HG03066 (cell line): Measurements from ENCODE around the gene CAMK1D.

Source experiments
- ATAC-seq: cut with Tn5 transposase; IDR thresholded peaks from one replicate; pipeline ENCODE4 v1.9.1; 2021; ENCODE audit warnings: low read depth; ENCODE audit not compliant: unreplicated experiment

The CAMK1D gene

DNA sequence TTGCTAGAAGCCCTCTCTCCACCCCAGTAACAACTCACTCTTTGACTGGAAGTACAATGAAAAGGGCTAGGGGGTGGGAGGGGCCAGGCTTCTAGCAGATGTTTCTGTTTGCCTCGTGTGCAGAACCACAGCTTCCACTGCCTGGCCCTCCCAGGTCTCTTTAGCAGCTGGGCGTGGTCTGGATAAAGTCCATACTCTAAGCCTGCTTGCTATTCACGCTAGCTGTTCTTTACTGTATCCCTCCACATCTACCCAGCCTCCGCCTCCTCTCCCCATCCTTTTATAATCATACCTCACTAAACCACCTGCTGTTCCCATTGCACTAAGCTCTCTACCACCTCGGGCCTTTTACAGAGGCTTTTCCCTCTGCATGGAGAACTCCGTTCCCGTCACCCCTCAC is 288.8 kb downstream of the CAMK1D start:
- no peak for ATAC-seq

DNA sequence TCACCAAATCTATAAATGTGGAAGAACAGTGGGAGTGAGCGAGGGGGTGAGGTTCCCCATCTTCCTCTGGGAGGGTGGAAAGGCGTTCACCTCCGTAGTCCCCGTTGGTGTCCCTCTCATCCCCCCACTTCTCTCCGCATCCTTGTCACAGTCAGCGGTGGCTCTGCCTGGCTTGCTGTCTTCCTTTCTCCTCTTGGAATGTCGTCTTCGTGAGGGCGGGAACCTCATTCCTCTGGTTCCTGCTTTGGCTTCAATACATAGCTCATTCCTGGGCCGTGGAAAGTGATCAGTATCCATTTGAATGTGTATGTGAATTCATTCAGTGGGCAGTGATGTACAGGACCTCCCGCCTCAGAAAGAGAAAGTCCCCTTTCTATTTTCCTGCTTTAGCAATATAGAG is 289.4 kb downstream of the CAMK1D start:
- no peak for ATAC-seq

DNA sequence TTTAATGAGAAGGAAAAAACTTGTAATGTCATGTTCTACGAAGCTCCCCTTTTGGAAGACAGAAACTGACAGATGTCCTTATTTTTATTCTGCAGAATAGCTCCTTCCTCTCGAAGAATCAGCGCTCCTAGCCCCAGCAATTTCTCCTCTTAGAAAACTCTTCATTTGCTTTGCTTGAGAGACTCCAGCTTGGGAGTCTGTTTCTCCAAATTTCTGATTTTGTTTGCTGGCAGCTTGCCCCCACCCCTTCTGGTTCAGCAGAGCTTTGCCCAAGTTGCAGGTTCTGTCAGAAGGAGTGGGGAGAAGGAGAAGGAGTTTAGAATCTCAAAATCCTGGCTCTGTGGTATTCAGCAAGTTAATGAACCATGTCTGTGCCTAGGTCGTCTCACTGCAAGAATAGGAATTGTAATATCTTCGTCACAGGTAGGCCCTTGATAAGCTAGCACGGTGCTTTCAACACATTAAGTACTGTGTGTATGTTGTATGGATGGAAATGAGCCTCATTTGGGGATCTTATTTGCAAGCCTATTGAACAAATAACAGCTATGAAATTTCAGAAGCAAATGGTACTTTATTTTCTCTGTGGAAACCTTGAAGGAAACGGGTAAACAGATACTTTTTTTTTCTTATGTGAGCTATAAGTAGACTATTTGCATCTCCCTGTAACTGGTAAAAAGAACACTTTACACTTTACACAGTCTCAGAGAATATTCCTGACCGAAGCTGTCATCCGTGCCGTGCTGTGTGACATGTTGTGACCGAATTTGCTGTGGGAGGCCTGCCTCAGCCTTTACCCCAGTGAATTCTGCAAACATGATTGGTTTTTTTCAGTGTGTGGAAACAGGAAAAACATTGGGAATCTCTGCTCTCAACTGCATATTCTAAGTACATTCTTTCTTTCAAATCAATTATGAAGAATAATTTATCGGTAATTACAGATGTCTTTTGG is 290.9 kb downstream of the CAMK1D start:
- no peak for ATAC-seq

DNA sequence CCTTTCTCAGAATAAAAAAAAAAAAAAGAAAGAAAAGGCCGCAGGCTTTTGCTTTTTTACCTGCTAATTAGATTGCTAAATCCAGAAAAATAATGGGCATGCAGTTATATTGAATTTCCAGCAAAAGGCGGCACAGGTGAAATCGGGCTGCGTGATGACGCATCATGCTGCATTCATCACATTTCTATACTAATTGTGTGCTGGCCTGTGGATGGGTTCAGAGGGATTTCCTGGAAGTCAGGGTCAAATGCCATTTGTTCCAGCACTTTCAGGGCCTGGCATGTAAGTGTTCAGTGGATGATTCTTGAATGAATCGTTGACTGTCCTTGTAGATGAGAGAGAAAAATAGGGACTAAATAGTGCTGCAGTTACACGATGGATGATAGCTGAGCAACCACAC is 292.7 kb downstream of the CAMK1D start:
- ATAC-seq, result no peak

DNA sequence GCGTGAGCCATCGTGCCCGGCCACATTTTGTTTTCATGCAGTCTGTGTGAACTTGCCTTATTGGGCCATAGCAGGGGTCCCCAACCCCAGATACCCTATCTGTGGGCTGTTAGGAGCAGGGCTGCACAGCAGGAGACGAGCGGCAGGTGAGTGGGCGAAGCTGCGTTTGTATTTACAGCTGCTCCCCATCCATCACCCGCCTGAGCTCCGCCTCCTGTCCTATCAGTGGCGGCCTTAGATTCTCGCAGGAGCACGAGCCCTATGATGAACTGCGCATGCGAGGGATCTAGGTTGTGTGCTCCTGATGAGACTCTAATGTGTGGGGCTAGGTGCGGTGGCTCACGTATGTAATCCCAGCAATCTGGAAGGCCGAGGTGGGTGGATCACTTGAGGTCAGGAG is 293.9 kb downstream of the CAMK1D start:
- no peak for ATAC-seq

DNA sequence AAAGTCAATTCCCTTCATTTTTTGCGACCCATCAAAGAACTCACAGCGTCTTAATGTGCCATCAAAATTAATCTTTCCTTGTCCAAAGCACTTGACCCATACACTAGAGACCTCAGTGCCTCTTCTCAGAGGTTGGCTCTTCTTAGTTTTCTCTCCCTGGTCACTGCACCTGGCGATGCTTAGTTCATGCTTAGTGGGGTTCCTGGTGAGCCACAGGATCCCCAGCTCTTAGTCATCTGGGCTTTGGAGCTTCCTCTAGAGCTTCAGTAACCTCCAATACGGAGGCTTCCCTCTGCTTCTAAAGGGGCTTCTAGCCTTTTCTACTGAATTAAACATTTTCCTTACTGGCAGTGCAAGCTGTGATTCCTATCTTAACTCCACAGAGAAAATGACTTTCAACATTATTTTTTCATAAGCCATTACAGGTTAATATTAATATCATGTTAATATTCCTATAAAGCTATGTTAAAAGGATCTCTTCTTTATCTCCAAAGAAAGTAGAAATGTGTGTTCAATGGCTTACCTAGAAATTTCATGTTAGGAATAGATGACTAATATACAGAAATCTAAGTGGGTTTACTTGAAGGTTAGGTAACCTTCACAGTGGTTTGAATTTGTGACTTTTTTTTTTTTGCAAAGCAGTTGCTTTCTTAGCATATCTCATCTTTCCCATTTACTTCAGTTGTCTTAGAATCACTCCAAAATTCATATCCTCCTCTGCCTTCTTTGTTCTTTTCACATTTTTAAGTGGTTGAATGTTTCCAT is 295.2 kb downstream of the CAMK1D start:
- no peak for ATAC-seq

DNA sequence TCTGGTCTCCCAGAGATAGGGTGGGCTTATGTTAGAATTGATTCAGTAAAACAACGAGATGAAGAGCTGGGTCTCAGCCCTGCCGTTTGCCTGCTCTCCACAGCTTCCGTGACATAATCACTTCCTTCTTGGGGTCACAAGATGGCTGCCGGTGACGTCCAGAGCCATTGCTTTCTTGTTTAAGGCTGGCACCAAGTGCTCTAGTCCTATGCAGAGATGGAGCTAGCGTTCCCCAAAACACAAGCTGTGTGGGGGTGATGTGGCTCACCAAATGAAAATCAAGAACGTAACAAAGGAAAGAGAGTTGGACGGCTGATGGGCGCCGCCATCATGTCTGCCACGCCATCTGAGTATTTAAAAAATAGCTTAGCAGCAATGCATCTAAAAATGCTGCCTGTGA is 296.1 kb downstream of the CAMK1D start:
- no peak for ATAC-seq

DNA sequence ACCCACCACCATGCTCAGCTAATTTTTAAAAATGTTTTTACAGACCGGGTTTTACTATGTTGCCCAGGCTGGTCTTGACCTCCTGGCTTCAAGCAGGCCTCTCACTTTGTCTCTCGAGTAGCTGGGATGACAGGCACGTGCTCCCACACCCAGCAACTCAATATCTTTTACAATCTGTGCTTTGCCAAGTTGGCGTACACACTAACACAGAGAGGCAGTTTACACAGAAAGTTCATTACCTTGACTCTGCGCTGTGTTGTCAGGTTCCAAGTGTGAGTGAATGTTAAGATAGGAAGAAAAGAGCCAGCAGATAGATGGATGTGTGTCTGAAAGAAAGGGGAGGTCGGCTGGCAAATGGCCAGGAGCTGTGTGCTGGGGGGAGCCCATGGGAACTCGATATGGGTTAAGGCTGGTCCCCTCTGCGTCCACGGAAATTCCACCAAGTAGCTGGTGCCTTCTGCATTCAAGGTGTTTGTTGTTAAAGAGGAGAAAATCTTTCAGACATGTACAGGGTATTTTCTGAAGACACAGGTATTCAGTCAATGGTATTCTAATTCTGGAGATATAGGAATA is 299.8 kb downstream of the CAMK1D start:
- ATAC-seq, result no peak

DNA sequence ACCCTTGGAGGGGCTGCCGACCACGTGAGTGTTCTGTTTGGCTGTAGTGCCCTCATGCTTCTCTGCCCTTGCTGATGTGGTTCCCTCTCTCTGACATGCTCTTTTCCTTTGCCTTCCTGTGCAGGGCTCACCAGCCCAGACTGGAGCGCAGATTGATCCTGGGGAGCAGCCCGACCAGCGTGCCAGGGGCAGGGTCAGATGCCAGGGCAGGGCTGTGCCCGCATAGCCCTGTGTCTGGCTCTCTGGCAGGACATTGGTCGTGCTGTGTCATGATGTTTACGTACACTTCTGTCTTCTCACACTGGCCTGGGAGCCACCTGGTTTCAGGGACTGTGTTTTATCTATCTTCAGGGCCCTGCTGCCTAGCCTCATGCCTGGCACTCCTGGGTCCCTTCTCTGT is 300.8 kb downstream of the CAMK1D start:
- ATAC-seq, result no peak

DNA sequence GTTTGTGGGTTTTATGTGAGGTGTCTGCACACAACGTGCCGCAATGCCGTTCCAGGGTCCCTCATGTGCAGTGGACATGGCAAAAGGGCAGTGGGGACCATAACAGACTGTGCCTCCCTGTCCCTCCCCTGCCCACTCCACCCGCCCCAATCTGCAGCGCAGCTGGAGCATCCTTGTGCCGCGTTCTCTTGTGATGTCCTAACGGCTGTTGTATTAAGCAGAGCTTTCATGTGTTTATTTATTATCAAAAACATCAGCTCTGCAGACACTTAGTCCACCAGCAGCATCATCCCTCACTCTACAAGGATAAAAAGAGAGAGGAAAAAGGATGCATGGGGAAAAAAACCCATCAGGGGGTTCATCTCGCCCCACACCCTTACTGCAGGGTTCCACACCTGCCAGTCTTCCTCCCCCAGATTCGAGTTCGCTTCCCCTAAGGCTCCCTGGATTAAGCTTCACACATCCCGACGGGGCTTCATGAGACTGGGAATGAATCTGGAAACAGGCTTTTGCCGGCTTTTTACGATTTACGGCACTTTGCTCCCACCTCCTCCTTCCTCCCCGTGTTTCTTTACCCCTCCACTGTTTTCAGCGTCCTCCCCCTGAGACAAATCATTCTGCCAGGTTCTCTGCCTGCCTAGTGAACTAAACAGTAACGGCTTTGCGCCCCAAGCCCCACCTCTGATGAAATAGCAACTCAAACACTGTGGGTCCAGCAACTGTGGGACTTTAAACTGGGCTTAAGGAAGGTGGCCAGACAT is 301.4 kb downstream of the CAMK1D start:
- no peak for ATAC-seq

DNA sequence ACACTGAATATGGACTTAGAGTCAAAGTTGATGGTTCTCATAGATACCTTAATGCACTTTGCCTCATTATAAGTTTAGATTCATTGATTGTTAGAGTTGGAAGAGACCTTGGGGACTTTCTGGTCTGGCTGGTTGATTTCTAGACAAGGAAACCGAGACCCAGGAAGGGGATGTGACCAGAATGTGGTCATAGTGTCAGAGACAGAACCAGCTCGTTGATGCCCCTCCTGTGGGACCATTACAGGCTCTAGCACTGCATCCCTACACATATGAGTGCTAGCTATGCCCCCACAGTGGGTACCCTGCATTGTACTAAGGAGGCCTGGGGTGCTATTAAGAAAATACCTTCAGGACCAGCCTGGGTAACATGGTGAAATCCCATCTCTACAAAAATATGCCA is 306.6 kb downstream of the CAMK1D start:
- ATAC-seq, result no peak

DNA sequence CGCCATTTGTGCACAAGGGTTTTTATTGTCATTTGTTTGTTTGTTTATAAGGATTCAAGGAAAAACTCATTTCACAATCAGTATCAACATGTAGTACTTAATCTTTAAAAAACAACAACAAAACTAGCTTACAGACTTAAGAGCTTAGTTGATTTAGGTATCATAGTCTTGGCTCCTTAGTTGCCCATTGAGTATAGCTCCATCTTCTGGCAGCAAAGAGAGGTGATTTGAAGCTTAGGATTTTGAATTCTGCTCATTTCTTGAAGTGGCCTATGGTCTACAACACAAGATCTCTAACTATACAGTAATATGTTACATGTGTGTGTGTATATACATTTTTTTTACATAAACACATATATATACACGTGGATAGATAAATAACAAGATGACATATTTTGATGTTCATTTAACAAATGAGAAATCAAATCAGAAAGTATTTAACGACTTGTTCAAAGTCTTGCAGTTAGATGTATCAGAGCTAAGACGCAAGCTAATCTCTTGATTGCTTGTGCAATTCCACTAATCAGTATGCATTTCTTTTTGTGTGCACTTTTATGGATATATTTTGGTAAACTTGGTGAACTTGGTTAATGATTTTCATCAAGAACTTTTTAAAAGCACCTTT is 307.3 kb downstream of the CAMK1D start:
- no peak for ATAC-seq

DNA sequence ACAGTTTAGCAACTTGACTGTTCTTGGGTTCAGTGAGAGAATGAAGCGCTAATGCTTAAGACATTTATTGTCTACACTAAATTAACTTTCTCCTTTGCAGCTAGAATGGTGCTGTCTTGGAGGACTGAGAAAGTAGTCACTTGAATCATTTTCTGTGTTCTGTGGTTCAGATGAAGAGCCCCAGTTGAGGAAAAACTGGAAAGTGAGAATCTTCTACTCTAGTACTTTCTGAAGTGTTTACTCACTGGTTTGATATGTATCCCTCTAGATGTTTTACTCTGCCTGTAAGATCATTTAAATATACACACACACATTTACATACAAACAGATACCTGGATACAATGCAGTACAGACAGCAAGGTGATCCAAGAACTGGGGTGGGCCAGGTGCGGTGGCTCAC is 308.1 kb downstream of the CAMK1D start:
- no peak for ATAC-seq

DNA sequence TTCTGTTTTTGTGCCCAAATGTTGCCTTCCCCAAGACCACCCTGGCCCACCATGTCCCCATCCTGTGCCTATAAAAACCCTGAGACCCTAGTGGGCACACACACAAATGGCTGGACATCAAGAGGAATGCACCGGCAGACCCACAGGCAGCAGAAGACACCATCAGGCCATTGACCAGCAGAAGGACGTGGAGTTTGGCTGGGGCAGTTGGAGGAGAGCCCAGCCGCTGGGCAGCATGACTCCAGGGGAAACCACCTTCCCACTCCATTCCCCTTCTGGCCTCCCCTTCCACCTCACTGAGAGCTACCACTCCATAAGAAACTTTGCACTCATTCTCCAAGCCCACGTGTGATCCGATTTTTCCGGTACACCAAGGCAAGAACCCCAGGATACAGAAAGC is 309.2 kb downstream of the CAMK1D start:
- no peak for ATAC-seq

DNA sequence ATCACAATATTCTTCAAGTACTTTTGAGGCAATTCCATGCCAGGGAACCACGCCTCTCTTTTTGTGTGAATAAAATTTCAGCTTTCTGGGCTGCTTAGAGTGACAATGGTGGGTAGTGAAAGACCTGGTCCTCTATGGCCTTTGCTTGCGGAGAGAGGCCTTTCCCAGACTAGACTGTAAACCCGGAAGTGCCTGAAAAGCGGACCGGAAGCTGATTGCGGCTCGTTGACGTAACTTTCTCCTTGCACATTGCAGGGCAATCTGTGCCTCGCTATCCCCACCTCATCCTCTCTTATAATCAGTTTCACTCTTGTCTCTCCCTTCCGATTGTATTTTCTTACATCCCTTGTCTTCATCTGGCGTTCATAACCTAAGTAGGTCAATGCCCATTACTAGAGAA is 310.4 kb downstream of the CAMK1D start:
- no peak for ATAC-seq

DNA sequence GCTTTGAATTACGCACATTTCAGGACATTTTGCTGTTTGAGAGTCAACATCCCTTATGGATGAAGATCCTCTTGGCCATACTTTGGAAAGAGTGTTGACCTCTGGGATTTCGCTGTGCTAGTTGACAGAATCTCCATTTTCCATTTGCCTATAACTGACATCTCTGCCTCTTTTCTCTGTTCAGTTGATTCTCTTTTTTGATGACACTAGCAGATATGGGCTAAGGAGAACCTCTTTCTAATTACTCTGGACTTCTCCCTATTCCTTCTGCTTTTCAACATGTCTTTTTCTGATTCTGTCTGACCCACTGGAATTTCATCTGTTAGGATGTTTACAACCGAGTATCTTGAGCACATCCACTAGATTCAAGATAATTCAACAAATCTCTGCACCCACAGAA is 311.5 kb downstream of the CAMK1D start:
- no peak for ATAC-seq

DNA sequence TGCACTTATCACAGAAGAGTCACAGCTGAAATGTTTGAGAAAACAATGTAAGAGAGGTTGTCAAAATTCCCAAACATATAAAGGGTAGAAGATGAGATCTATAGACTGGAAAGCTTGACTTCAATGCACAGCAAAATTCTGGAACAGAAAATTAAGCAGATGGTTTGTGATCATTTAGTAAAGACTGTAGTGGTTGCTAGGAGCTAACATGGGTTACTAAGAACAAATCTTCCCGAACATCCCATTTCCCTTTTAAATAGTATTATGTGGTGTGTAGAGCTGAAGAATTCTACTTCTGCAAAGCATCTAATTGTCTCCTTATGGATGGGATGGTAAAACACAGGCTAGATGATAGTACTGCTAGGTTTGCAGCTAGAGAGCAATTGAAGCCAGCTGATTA is 312.3 kb downstream of the CAMK1D start:
- no peak for ATAC-seq

DNA sequence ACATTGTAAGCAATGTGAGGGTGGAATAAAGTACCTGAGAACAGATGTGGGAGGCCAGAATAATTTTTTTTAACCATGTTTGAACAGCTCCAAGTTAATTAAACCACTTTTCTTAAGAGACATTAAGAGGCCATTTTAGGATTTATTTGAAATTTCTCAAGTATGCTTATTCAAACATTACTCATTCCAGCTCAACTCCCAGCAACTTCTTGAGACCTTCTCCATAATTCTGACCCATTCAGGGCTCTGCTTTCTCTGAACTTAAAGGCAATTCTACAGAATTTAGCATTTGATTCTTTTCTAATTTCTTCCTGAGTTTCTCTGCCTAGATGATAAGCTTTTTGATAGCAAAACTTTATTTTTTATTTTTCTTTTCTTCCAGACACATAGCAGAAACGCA is 314.5 kb downstream of the CAMK1D start:
- ATAC-seq, result no peak

DNA sequence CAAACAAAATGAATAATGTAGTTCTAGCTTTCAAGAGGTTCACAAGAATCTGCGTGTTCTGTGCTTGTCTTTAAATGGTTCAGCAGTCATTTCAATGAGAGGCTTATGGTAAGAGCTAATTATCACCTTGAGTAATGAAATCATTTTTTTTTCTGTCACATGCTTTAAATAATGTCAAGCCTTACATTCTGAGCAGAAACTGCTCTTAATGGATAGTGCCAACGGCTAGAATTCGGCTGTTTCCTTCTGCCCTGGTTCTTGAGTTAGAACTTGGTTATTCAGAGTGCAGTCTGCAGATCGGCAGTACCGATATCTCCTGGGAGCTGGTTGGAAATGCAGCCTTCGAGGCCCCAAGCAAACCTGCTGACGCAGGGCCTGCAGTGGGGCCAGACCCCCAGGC is 316.2 kb downstream of the CAMK1D start:
- ATAC-seq, result no peak

DNA sequence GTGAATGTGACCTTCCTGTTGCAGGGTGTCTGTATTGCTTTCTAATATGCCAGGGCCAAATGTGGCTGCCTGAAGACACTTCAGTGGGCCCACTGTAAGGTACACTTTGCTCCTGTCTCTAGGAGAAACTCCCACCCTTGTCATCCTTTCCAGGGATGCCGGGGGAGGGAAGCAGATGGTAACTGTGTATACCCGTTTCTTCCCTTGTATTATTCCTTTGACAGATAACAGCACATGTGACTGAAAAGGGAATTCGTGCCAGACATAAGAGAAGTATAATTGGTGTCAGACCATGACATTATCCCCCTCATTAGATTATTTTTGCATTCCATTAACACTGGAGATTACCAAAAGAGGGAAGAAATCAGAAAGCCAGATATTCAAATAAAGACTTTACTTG is 317.7 kb downstream of the CAMK1D start:
- ATAC-seq, result no peak
